HCT116 (cell line): Measurements from ENCODE around the gene MRPL50. TPM values are rescaled to one million over a fixed set of nuclear protein-coding genes. Genes with fewer than 3 reads are reported as not detected.

Experiments used
- ATAC-seq: fragments of 200-7000 bp; cut with Tn5 transposase; 2 replicates; pipeline ENCODE4 v1.9.1; 2020; ENCODE audit warnings: mild to moderate bottlenecking, moderate library complexity
- BruUV-seq: library from RNA; stranded (reverse); fragments of 400-500 nt; replicated peaks from 2 replicates; lab custom pipeline; 2021; lab: Mats Ljungman, UMichigan
- CTCF ChIA-PET: fragments of 300-600 bp; sonication (Branson Sonifier 250); formaldehyde crosslinking; loops from one replicate; lab custom pipeline; 2021; ENCODE audit warnings: antibody characterized with exemption; lab: Charles Lee
- POLR2A ChIA-PET: fragments of 300-600, 350-600 bp; sonication (Branson Sonifier 250); formaldehyde crosslinking; loops from one replicate; lab custom pipeline; 2021; ENCODE audit warnings: antibody characterized with exemption; lab: Charles Lee
- RAD21 ChIA-PET, 2 experiments: fragments of 300-600 bp; sonication (Branson Sonifier 250); formaldehyde crosslinking; loops; one replicate each; lab custom pipeline; 2023; ENCODE audit warnings: low total read pairs in 2 of 2; ENCODE audit not compliant: uncharacterized antibody in 2 of 2, unreplicated experiment in 2 of 2, low non-redundant PET in 1 of 2; lab: Charles Lee
- DNase-seq: peaks from one replicate; pipeline ENCODE4 v3.0.0-alpha.2; 2010; ENCODE audit warnings: low read depth, low spot score
- H2AFZ ChIP-seq: fragments of 200-600 bp; shearing (Covaris generic), sonication (generic); 2 replicates; pipeline ENCODE4 v1.6.1; 2017; ENCODE audit warnings: low read depth, mixed run types, mixed read lengths, antibody characterized with exemption, low read length; ENCODE audit not compliant: poor library complexity, severe bottlenecking
- H3K27ac ChIP-seq: 2 replicates; pipeline ENCODE4 v1.5.1; 2012; ENCODE audit warnings: low read depth, low read length
- H3K27me3 ChIP-seq: fragments of 200-600 bp; sonication (generic); 2 replicates; pipeline ENCODE4 v1.6.1; 2016; ENCODE audit warnings: mixed run types, low read length, mixed read lengths; ENCODE audit not compliant: insufficient read depth
- H3K36me3 ChIP-seq, 2 experiments: fragments of 200-500 bp in 1 of 2; fragments of 200-600 bp in 1 of 2; sonication (Bioruptor generic) in 1 of 2; sonication (generic) in 1 of 2; 2 replicates each; pipeline versions ENCODE4 v1.5.1 to v1.6.1; 2014 to 2016; ENCODE audit warnings: low read length in 2 of 2, inconsistent platforms in 1 of 2, mixed read lengths in 1 of 2, mixed run types in 1 of 2; ENCODE audit not compliant: insufficient read depth in 2 of 2, control insufficient read depth in 1 of 2
- H3K4me1 ChIP-seq, 2 experiments: fragments of 200-600 bp in 1 of 2; sonication (generic) in 1 of 2; 2 replicates each; pipeline versions ENCODE4 v1.5.1 to v1.6.1; 2012 to 2017; ENCODE audit warnings: low read length in 2 of 2, inconsistent platforms in 1 of 2, mild to moderate bottlenecking in 1 of 2, mixed read lengths in 1 of 2, mixed run types in 1 of 2, moderate library complexity in 1 of 2; ENCODE audit not compliant: insufficient read depth in 2 of 2, control insufficient read depth in 1 of 2
- H3K4me2 ChIP-seq: fragments of 200-600 bp; sonication (generic); 2 replicates; pipeline ENCODE4 v1.6.1; 2017; ENCODE audit warnings: mixed run types, low read length, mixed read lengths
- H3K4me3 ChIP-seq, 2 experiments: fragments of 200-600 bp in 1 of 2; sonication (generic) in 1 of 2; replicated peaks in 1 of 2; 2 replicates each; pipeline ENCODE4 v1.5.1; 2011 to 2016; ENCODE audit warnings: low read length in 2 of 2, control low read depth in 1 of 2, low read depth in 1 of 2, mild to moderate bottlenecking in 1 of 2, mixed read lengths in 1 of 2, mixed run types in 1 of 2
- H3K79me2 ChIP-seq: fragments of 200-600 bp; sonication (generic); 2 replicates; pipeline ENCODE4 v1.6.1; 2017; ENCODE audit warnings: mild to moderate bottlenecking, mixed run types, low read length, moderate library complexity, mixed read lengths; ENCODE audit not compliant: insufficient read depth
- H3K9ac ChIP-seq: fragments of 200-600 bp; sonication (generic); 2 replicates; pipeline ENCODE4 v1.6.1; 2016; ENCODE audit warnings: low read length, mixed read lengths
- H3K9me2 ChIP-seq: fragments of 200-600 bp; sonication (generic), shearing (Covaris generic); 2 replicates; pipeline ENCODE4 v1.6.1; 2017; ENCODE audit warnings: mixed run types, mild to moderate bottlenecking, moderate library complexity; ENCODE audit not compliant: insufficient read depth
- H3K9me3 ChIP-seq, 2 experiments: fragments of 200-500 bp in 1 of 2; fragments of 200-600 bp in 1 of 2; sonication (Bioruptor generic) in 1 of 2; sonication (generic) in 1 of 2; 2 replicates each; pipeline ENCODE4 v1.6.1; 2014 to 2017; ENCODE audit warnings: low read length in 2 of 2, mixed read lengths in 2 of 2, inconsistent platforms in 1 of 2, low read depth in 1 of 2, mild to moderate bottlenecking in 1 of 2, mixed run types in 1 of 2, moderate library complexity in 1 of 2; ENCODE audit not compliant: control insufficient read depth in 1 of 2, insufficient read depth in 1 of 2
- H4K20me1 ChIP-seq: fragments of 200-600 bp; sonication (generic), shearing (Covaris generic); 2 replicates; pipeline ENCODE4 v1.6.1; 2017; ENCODE audit warnings: mixed run types, mild to moderate bottlenecking, moderate library complexity; ENCODE audit not compliant: insufficient read depth
- CEBPB ChIP-seq: IDR thresholded peaks from 2 replicates; pipeline ENCODE4 v1.6.1; 2012; ENCODE audit warnings: low read depth
- CTCF ChIP-seq, 3 experiments: fragments of 200-600 bp in 1 of 3; sonication (generic) in 1 of 3; IDR thresholded peaks in 2 of 3; conservative IDR thresholded peaks in 1 of 3; 2 replicates each; pipeline ENCODE4 v1.5.1; 2012 to 2017; ENCODE audit warnings: low read depth in 2 of 3, low read length in 2 of 3, antibody characterized with exemption in 1 of 3, borderline replicate concordance in 1 of 3, control low read depth in 1 of 3, mild to moderate bottlenecking in 1 of 3, mixed read lengths in 1 of 3, mixed run types in 1 of 3, moderate library complexity in 1 of 3; ENCODE audit not compliant: insufficient read depth in 1 of 3
- ELF1 ChIP-seq: IDR thresholded peaks from 2 replicates; pipeline ENCODE4 v1.6.1; 2012; ENCODE audit warnings: low read depth, borderline replicate concordance
- EZH2 ChIP-seq: fragments of 200-600 bp; sonication (generic); IDR thresholded peaks from 2 replicates; pipeline ENCODE4 v1.6.1; 2017; ENCODE audit warnings: antibody characterized with exemption, mixed run types
- FOSL1 ChIP-seq: IDR thresholded peaks from 2 replicates; pipeline ENCODE4 v1.6.1; 2012; ENCODE audit warnings: low read depth
- MAX ChIP-seq: IDR thresholded peaks from 2 replicates; pipeline ENCODE4 v1.6.1; 2012
- POLR2AphosphoS5 ChIP-seq: IDR thresholded peaks from 2 replicates; pipeline ENCODE4 v1.6.1; 2011; ENCODE audit warnings: mild to moderate bottlenecking, low read depth, low read length, moderate library complexity
- REST ChIP-seq: IDR thresholded peaks from 2 replicates; pipeline ENCODE4 v1.6.1; 2012; ENCODE audit warnings: low read depth
- SIN3A ChIP-seq: IDR thresholded peaks from 2 replicates; pipeline ENCODE4 v1.6.1; 2012; ENCODE audit warnings: low read depth
- SP1 ChIP-seq: IDR thresholded peaks from 2 replicates; pipeline ENCODE4 v1.6.1; 2012; ENCODE audit warnings: low read depth
- SRF ChIP-seq: IDR thresholded peaks from 2 replicates; pipeline ENCODE4 v1.6.1; 2012; ENCODE audit warnings: low read depth
- TCF7L2 ChIP-seq: IDR thresholded peaks from 2 replicates; pipeline ENCODE4 v1.7.0; 2011; ENCODE audit warnings: borderline replicate concordance, inconsistent platforms; ENCODE audit not compliant: insufficient read depth, insufficient read length; ENCODE audit errors: extremely low read depth
- YY1 ChIP-seq: IDR thresholded peaks from 2 replicates; pipeline ENCODE4 v1.6.1; 2011; ENCODE audit warnings: low read length, low read depth, moderate library complexity, mild to moderate bottlenecking; ENCODE audit not compliant: insufficient replicate concordance; ENCODE audit errors: extremely low read depth
- ZNF274 ChIP-seq: fragments of 200-500 bp; sonication (Bioruptor generic); IDR thresholded peaks from 2 replicates; pipeline ENCODE4 v1.6.1; 2014; ENCODE audit warnings: mild to moderate bottlenecking, low read depth, low read length, inconsistent platforms
- intact Hi-C: fragments of 100-400 bp; cut with micrococcal nuclease; formaldehyde crosslinking; loops from 2 replicates; pipeline ENCODE4 v1.10.0; 2022
- total RNA-seq: library from RNA; stranded (reverse); gene quantifications from one replicate; pipeline ENCODE4 v1.2.1, GENCODE V29; 2021; ENCODE audit not compliant: unreplicated experiment
- TF ChIP-seq, protein P1 (sequence below): IDR thresholded peaks from 2 replicates; pipeline ENCODE4 v1.6.1; 2011; ENCODE audit warnings: mild to moderate bottlenecking, low read length, moderate library complexity; ENCODE audit not compliant: insufficient replicate concordance; ENCODE audit errors: extremely low read depth
- TF ChIP-seq, protein P2 (sequence below): IDR thresholded peaks from 2 replicates; pipeline ENCODE4 v1.6.1; 2012

Gene MRPL50
- total RNA-seq, 1 experiment from 2014 or later = 14.6 TPM

GRCh38 chr9:101442736-101443135 lies 44.3 kb upstream of the MRPL50 start:
- Histone ChIP-seq H3K79me2 (no peaks in the 10 kb centered on the region), H4K20me1 (no peaks in the 10 kb centered on the region), H3K9ac (no peak overlapping the region), H3K4me3 (no peak overlapping the region), H3K4me1 (no peaks in the 10 kb centered on the region), H3K9me2 (no peaks in the 10 kb centered on the region), H3K36me3 (no peaks in the 10 kb centered on the region), H3K27me3 (no peaks in the 10 kb centered on the region), H3K4me2 (no peak overlapping the region), H2AFZ (no peak overlapping the region), H3K9me3 (no peaks in the 10 kb centered on the region), H3K27ac (no peak overlapping the region)
- DNase-seq = no peak
- intact Hi-C loops = loop anchor here (10.0 kb wide), 1 partner anchor 282 kb away; no protein-coding TSS in a partner anchor
- POLR2A ChIA-PET = no interaction called here
- CTCF ChIA-PET = no interaction called here
- ATAC-seq = no peak
- RAD21 ChIA-PET = no interaction called here
- TF ChIP-seq POLR2AphosphoS5 (no peak), YY1 (no peak), SIN3A (no peak), MAX (no peak), ZNF274 (no peak), CTCF (IDR thresholded peaks at IDR 0.05 in 2 of 3, conservative IDR thresholded peaks at IDR 0.05 in 1 of 3; ENCODE audit: borderline replicate concordance in 1 of 3, insufficient read depth in 1 of 3, low read depth in 2 of 3, low read length in 2 of 3) (no peak), TCF7L2 (no peak), EZH2 (no peak), ELF1 (no peak), FOSL1 (no peak), CEBPB (no peak), REST (no peak), SRF (no peak), SP1 (no peak)
- TF ChIP-seq, protein P1, sequence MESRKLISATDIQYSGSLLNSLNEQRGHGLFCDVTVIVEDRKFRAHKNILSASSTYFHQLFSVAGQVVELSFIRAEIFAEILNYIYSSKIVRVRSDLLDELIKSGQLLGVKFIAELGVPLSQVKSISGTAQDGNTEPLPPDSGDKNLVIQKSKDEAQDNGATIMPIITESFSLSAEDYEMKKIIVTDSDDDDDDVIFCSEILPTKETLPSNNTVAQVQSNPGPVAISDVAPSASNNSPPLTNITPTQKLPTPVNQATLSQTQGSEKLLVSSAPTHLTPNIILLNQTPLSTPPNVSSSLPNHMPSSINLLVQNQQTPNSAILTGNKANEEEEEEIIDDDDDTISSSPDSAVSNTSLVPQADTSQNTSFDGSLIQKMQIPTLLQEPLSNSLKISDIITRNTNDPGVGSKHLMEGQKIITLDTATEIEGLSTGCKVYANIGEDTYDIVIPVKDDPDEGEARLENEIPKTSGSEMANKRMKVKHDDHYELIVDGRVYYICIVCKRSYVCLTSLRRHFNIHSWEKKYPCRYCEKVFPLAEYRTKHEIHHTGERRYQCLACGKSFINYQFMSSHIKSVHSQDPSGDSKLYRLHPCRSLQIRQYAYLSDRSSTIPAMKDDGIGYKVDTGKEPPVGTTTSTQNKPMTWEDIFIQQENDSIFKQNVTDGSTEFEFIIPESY = no peak
- TF ChIP-seq, protein P2, sequence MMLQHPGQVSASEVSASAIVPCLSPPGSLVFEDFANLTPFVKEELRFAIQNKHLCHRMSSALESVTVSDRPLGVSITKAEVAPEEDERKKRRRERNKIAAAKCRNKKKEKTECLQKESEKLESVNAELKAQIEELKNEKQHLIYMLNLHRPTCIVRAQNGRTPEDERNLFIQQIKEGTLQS = no peak
- BruUV-seq = no TSS peak
